H1 (cell line): Measurements from ENCODE around the gene CTNND2. TPM values are rescaled to one million over a fixed set of nuclear protein-coding genes. Genes with fewer than 3 reads are reported as not detected.

ENCODE experiments used
- CTCF ChIA-PET: fragments of 300-600 bp; sonication (Branson Sonifier 250); formaldehyde crosslinking; loops from one replicate; lab custom pipeline; 2021; ENCODE audit not compliant: partially characterized antibody; lab: Charles Lee
- POLR2A ChIA-PET: fragments of 300-600 bp; sonication (Branson Sonifier 250); formaldehyde crosslinking; loops from one replicate; lab custom pipeline; 2021; ENCODE audit warnings: inconsistent platforms; ENCODE audit not compliant: partially characterized antibody; lab: Charles Lee
- DNase-seq, 2 experiments: peaks; one replicate each; pipeline versions ENCODE4 v3.0.0 to v3.0.0-alpha.2; 2010 to 2022; ENCODE audit warnings: low spot score in 2 of 2, low read depth in 1 of 2, mixed read lengths in 1 of 2
- FAIRE-seq: peaks from 2 replicates; lab custom pipeline; 2011; peaks lifted over from hg19 to GRCh38; lab: Jason Lieb, UNC
- H2AFZ ChIP-seq: 2 replicates; pipeline ENCODE4 v1.8.1; 2012; ENCODE audit warnings: low read length, inconsistent platforms
- H2AK5ac ChIP-seq: 2 replicates; pipeline ENCODE4 v1.6.1; 2013; ENCODE audit warnings: low read depth, low read length
- H2BK120ac ChIP-seq: replicated peaks from 2 replicates; pipeline ENCODE3; 2013; ENCODE audit warnings: low read depth, low read length, inconsistent platforms
- H2BK12ac ChIP-seq: 2 replicates; pipeline ENCODE4 v1.6.1; 2013; ENCODE audit warnings: low read depth, low read length
- H2BK15ac ChIP-seq: 2 replicates; pipeline ENCODE4 v1.6.1; 2013; ENCODE audit warnings: low read length
- H2BK20ac ChIP-seq: 2 replicates; pipeline ENCODE4 v1.6.1; 2013; ENCODE audit warnings: low read length
- H2BK5ac ChIP-seq: 2 replicates; pipeline ENCODE4 v1.6.1; 2013; ENCODE audit warnings: low read depth, low read length
- H3K14ac ChIP-seq: 2 replicates; pipeline ENCODE4 v1.6.1; 2013; ENCODE audit warnings: inconsistent platforms; ENCODE audit not compliant: insufficient read length
- H3K18ac ChIP-seq: 2 replicates; pipeline ENCODE4 v1.6.1; 2013; ENCODE audit warnings: low read length; ENCODE audit errors: extremely low read depth
- H3K23ac ChIP-seq: 2 replicates; pipeline ENCODE4 v1.6.1; 2013; ENCODE audit warnings: inconsistent platforms; ENCODE audit not compliant: insufficient read length
- H3K23me2 ChIP-seq: 2 replicates; pipeline ENCODE4 v1.6.1; 2013; ENCODE audit warnings: low read depth, low read length
- H3K27ac ChIP-seq: 2 replicates; pipeline ENCODE4 v1.6.1; 2011; ENCODE audit warnings: low read depth, low read length, inconsistent platforms
- H3K27me3 ChIP-seq, 4 experiments: replicated peaks in 1 of 4; 1 replicate in 1 of 4; 2 replicates in 3 of 4; pipeline versions ENCODE4 v1.6.1 to v1.8.1; 2011 to 2013; ENCODE audit warnings: low read length in 3 of 4, mild to moderate bottlenecking in 3 of 4, inconsistent platforms in 2 of 4, mixed read lengths in 2 of 4, moderate library complexity in 1 of 4; ENCODE audit not compliant: control insufficient read depth in 3 of 4, insufficient read depth in 3 of 4; ENCODE audit errors: extremely low read depth in 1 of 4
- H3K36me3 ChIP-seq, 4 experiments: 2 replicates each; pipeline versions ENCODE4 v1.6.1 to v1.8.1; 2011 to 2013; ENCODE audit warnings: mild to moderate bottlenecking in 4 of 4, low read length in 3 of 4, moderate library complexity in 2 of 4, control low read depth in 1 of 4, inconsistent platforms in 1 of 4; ENCODE audit not compliant: insufficient read depth in 4 of 4, control insufficient read depth in 2 of 4
- H3K4ac ChIP-seq: replicated peaks from 2 replicates; pipeline ENCODE3; 2013; ENCODE audit warnings: low read length, low read depth, mixed read lengths, inconsistent platforms; ENCODE audit not compliant: insufficient read length
- H3K4me1 ChIP-seq, 4 experiments: replicated peaks in 1 of 4; 1 replicate in 1 of 4; 2 replicates in 3 of 4; pipeline versions ENCODE4 v1.6.1 to v1.8.1; 2011 to 2013; ENCODE audit warnings: low read length in 3 of 4, inconsistent platforms in 2 of 4, mixed read lengths in 1 of 4; ENCODE audit not compliant: insufficient read depth in 4 of 4, control insufficient read depth in 3 of 4
- H3K4me2 ChIP-seq, 2 experiments: 2 replicates each; pipeline versions ENCODE4 v1.6.1 to v1.8.1; 2011 to 2013; ENCODE audit warnings: low read depth in 2 of 2, low read length in 2 of 2, control low read depth in 1 of 2, inconsistent platforms in 1 of 2, mild to moderate bottlenecking in 1 of 2; ENCODE audit not compliant: insufficient read depth in 1 of 2
- H3K4me3 ChIP-seq, 4 experiments: fragments of 200-600, 300-600 bp in 1 of 4; sonication (generic), shearing (Covaris generic), sonication (Bioruptor Twin) in 1 of 4; 2 replicates each; pipeline versions ENCODE4 v1.5.1 to v1.8.1; 2011 to 2016; ENCODE audit warnings: low read length in 4 of 4, low read depth in 3 of 4, control low read depth in 2 of 4, inconsistent platforms in 2 of 4, mild to moderate bottlenecking in 2 of 4, mixed read lengths in 1 of 4, moderate library complexity in 1 of 4; ENCODE audit not compliant: insufficient read depth in 2 of 4; ENCODE audit errors: extremely low read depth in 1 of 4
- H3K56ac ChIP-seq: replicated peaks from 2 replicates; pipeline ENCODE3; 2013; ENCODE audit warnings: low read depth, mild to moderate bottlenecking, mixed read lengths, low read length, inconsistent platforms; ENCODE audit not compliant: insufficient read length
- H3K79me1 ChIP-seq: 2 replicates; pipeline ENCODE4 v1.6.1; 2013; ENCODE audit warnings: low read depth, low read length, control low read depth
- H3K79me2 ChIP-seq, 2 experiments: 2 replicates each; pipeline versions ENCODE4 v1.6.1 to v1.8.1; 2012 to 2013; ENCODE audit warnings: low read length in 2 of 2, mild to moderate bottlenecking in 2 of 2, inconsistent platforms in 1 of 2; ENCODE audit not compliant: insufficient read depth in 2 of 2, control insufficient read depth in 1 of 2
- H3K9ac ChIP-seq, 4 experiments: replicated peaks in 1 of 4; 1 replicate in 1 of 4; 2 replicates in 3 of 4; pipeline versions ENCODE4 v1.6.1 to v1.8.1; 2011 to 2013; ENCODE audit warnings: low read depth in 3 of 4, low read length in 3 of 4, control low read depth in 2 of 4, mild to moderate bottlenecking in 2 of 4, moderate library complexity in 2 of 4, inconsistent platforms in 1 of 4; ENCODE audit errors: extremely low read depth in 1 of 4
- H3K9me3 ChIP-seq, 2 experiments: 2 replicates each; pipeline versions ENCODE4 v1.6.1 to v1.8.1; 2012 to 2013; ENCODE audit warnings: mild to moderate bottlenecking in 2 of 2, moderate library complexity in 2 of 2, control low read depth in 1 of 2, inconsistent platforms in 1 of 2, low read depth in 1 of 2, low read length in 1 of 2, mixed read lengths in 1 of 2; ENCODE audit not compliant: insufficient read depth in 2 of 2
- H4K20me1 ChIP-seq, 2 experiments: replicated peaks in 1 of 2; 2 replicates each; pipeline versions ENCODE3 to v1.8.1; 2011 to 2013; ENCODE audit warnings: inconsistent platforms in 2 of 2, low read length in 2 of 2, mild to moderate bottlenecking in 1 of 2; ENCODE audit not compliant: insufficient read depth in 2 of 2, control insufficient read depth in 1 of 2
- H4K5ac ChIP-seq: 2 replicates; pipeline ENCODE4 v1.6.1; 2013; ENCODE audit warnings: low read length, low read depth, mixed read lengths, inconsistent platforms; ENCODE audit not compliant: insufficient read length
- H4K8ac ChIP-seq: 2 replicates; pipeline ENCODE4 v1.8.0; 2013; ENCODE audit warnings: mild to moderate bottlenecking, moderate library complexity, low read length, inconsistent platforms; ENCODE audit not compliant: insufficient read depth; ENCODE audit errors: extremely low read depth
- H4K91ac ChIP-seq: replicated peaks from 2 replicates; pipeline ENCODE3; 2013; ENCODE audit warnings: low read length, mixed read lengths, inconsistent platforms; ENCODE audit not compliant: insufficient read length
- NRF1 ChIP-seq: IDR thresholded peaks from 2 replicates; pipeline ENCODE4 v1.6.1; 2011; ENCODE audit warnings: mild to moderate bottlenecking, low read depth, low read length, improper control_type of control experiment
- POLR2AphosphoS5 ChIP-seq: IDR thresholded peaks from 2 replicates; pipeline ENCODE4 v1.6.1; 2011; ENCODE audit warnings: low read depth, low read length
- SP2 ChIP-seq: IDR thresholded peaks from 2 replicates; pipeline ENCODE4 v1.6.1; 2012; ENCODE audit warnings: mild to moderate bottlenecking, low read length, inconsistent platforms
- SUZ12 ChIP-seq: fragments of 200-600 bp; sonication (generic); IDR thresholded peaks from 2 replicates; pipeline ENCODE4 v1.6.1; 2012; ENCODE audit warnings: mild to moderate bottlenecking, inconsistent platforms, low read length, moderate library complexity, mixed read lengths
- TAF1 ChIP-seq: IDR thresholded peaks from 2 replicates; pipeline ENCODE4 v1.6.1; 2011; ENCODE audit warnings: mild to moderate bottlenecking, low read depth, low read length
- WGBS, 2 experiments: shearing (Covaris generic) in 1 of 2; methylation state at CpG; one replicate each; pipeline versions ENCODE4 v1.1.6 to v1.1.7; 2013 to 2015; ENCODE audit warnings: low lambda C conversion rate in 2 of 2, mixed read lengths in 2 of 2, inconsistent platforms in 1 of 2, low coverage in 1 of 2, missing lambda C conversion rate in 1 of 2; ENCODE audit not compliant: insufficient replicate concordance in 2 of 2, insufficient coverage in 1 of 2, insufficient read length in 1 of 2; ENCODE audit errors: extremely low coverage in 1 of 2, missing lambda C conversion rate in 1 of 2; 5-methylcytosine and 5-hydroxymethylcytosine counted together
- polyA plus RNA-seq, 7 experiments: library from polyadenylated mRNA; depleted of rRNA in 3 of 7; stranded (reverse) in 5 of 7; unstranded in 2 of 7; fragments of >200 nt in 5 of 7; fragments of 200-250 nt in 2 of 7; gene quantifications; 1 replicate in 5 of 7; 2 replicates in 1 of 7; 4 replicates in 1 of 7; pipeline versions ENCODE4 v1.2.1 to v1.2.3, GENCODE V29; 2011 to 2013; ENCODE audit warnings: missing spikeins in 2 of 7, mixed read lengths in 2 of 7
- total RNA-seq: library from RNA; stranded (reverse); fragmentation: NEBNext Ultra II Directional; extraction: Animal tissue kit (Norgen Biotek cat#: 25700); gene quantifications from 2 replicates; pipeline ENCODE4 v1.2.1, GENCODE V29; 2021

CTNND2 gene
- total and polyA plus RNA-seq, 2 of the 8 experiments (the other 6 are each of a cell fraction or from before 2014, with no cell fraction given), result 7.4 to 14.2 TPM

DNA sequence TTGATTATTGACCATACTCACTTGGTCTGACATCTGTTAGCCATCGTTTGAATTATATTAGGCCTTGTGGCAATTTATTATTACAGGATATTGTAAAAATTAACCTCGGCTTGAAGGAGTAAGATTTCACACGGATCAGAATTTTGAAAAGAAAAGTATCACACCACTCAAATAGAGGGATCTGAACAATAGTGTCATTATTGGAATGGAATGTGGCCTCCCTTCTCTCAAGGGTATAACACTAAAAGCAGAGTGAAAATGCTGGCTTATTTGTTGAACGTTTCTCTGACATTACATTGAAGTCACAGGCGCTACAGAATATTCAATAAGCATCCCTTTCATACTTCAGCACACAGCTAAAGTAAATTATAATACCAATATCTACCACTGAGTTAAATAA, 509.3 kb downstream of the CTNND2 start:
- H3K4me1 ChIP-seq, result no peaks in the 10 kb centered on the region
- H2BK120ac ChIP-seq, result no peak overlapping the region
- ChIA-PET POLR2A (no interaction called here), CTCF (no interaction called here)
- H3K56ac ChIP-seq, result no peak overlapping the region
- no peak overlapping the region for H3K4ac ChIP-seq
- H3K27ac ChIP-seq, result no peak overlapping the region
- no peaks in the 10 kb centered on the region for H3K23me2 ChIP-seq
- DNase-seq (no peak), FAIRE-seq (no peak)
- no peak overlapping the region for H3K9ac ChIP-seq
- H3K18ac ChIP-seq, result no peak overlapping the region
- no peak overlapping the region for H4K8ac ChIP-seq
- 85% methylated on average over 5 of the region's 5 CpGs; no CpG with 5 or more reads in 1 of the 2 experiments for WGBS, 2 experiments
- no peaks in the 10 kb centered on the region for H3K9me3 ChIP-seq
- H3K27me3 ChIP-seq, result no peaks in the 10 kb centered on the region
- no peak overlapping the region for H3K4me2 ChIP-seq
- no peaks in the 10 kb centered on the region for H3K79me1 ChIP-seq
- no peak overlapping the region for H4K91ac ChIP-seq
- H2BK20ac ChIP-seq, result no peak overlapping the region
- H2BK12ac ChIP-seq, result no peak overlapping the region
- H2BK15ac ChIP-seq, result no peak overlapping the region
- no peak overlapping the region for H3K4me3 ChIP-seq
- TF ChIP-seq SP2, result no peak
- no peak for TF ChIP-seq TAF1
- no peak for TF ChIP-seq POLR2AphosphoS5
- no peak for TF ChIP-seq SUZ12
- no peak for TF ChIP-seq NRF1
- no peaks in the 10 kb centered on the region for H3K79me2 ChIP-seq
- H3K14ac ChIP-seq, result no peak overlapping the region
- no peak overlapping the region for H3K23ac ChIP-seq
- no peak overlapping the region for H2AFZ ChIP-seq
- H4K5ac ChIP-seq, result no peak overlapping the region
- no peak overlapping the region for H2AK5ac ChIP-seq
- no peak overlapping the region for H2BK5ac ChIP-seq
- H3K36me3 ChIP-seq, result no peaks in the 10 kb centered on the region
- H4K20me1 ChIP-seq, result no peaks in the 10 kb centered on the region
